Neural cell (in vitro differentiated cells): ENCODE data around the gene ADAMTSL2. TPM values are rescaled to one million over a fixed set of nuclear protein-coding genes. Genes with fewer than 3 reads are reported as not detected.

ENCODE experiments used
- H2AFZ ChIP-seq: fragments of 200-600, 300-800 bp; sonication (generic), shearing (Covaris generic); 2 replicates; pipeline ENCODE4 v1.6.0; 2014; ENCODE audit warnings: low read depth, mild to moderate bottlenecking, antibody characterized with exemption, low read length, moderate library complexity
- H3F3A ChIP-seq: fragments of 200-600 bp; shearing (Covaris generic); 2 replicates; pipeline ENCODE4 v1.6.1; 2016; ENCODE audit warnings: mild to moderate bottlenecking, moderate library complexity, mixed read lengths, antibody characterized with exemption, low read length; ENCODE audit not compliant: insufficient read depth, poor library complexity, severe bottlenecking
- H3K27ac ChIP-seq: fragments of 200-600, 300-800 bp; sonication (generic), shearing (Covaris generic); 2 replicates; pipeline ENCODE4 v1.5.1; 2014; ENCODE audit warnings: mild to moderate bottlenecking, low read length, moderate library complexity
- H3K27me3 ChIP-seq: fragments of 300-800, 200-600 bp; sonication (generic), shearing (Covaris generic); 2 replicates; pipeline ENCODE4 v1.6.0; 2014; ENCODE audit warnings: mild to moderate bottlenecking, low read depth, low read length, moderate library complexity; ENCODE audit not compliant: insufficient read depth
- H3K36me3 ChIP-seq: fragments of 300-800, 200-600 bp; sonication (generic), shearing (Covaris generic); 2 replicates; pipeline ENCODE4 v1.5.1; 2014; ENCODE audit warnings: mild to moderate bottlenecking, antibody characterized with exemption, low read length, moderate library complexity; ENCODE audit not compliant: insufficient read depth
- H3K4me2 ChIP-seq: fragments of 300-800, 200-600 bp; sonication (generic), shearing (Covaris generic); 2 replicates; pipeline ENCODE4 v1.6.0; 2014; ENCODE audit warnings: mild to moderate bottlenecking, low read length
- H3K4me3 ChIP-seq: fragments of 300-800, 200-600 bp; sonication (generic), shearing (Covaris generic); 2 replicates; pipeline ENCODE4 v1.5.1; 2014; ENCODE audit warnings: mild to moderate bottlenecking, low read length, moderate library complexity
- H3K79me2 ChIP-seq: fragments of 200-600 bp; shearing (Covaris generic); replicated peaks from 2 replicates; pipeline ENCODE4 v1.6.0; 2014; ENCODE audit warnings: mild to moderate bottlenecking, low read length, moderate library complexity; ENCODE audit not compliant: insufficient read depth
- H3K9ac ChIP-seq: fragments of 300-800, 200-600 bp; sonication (generic), shearing (Covaris generic); 2 replicates; pipeline ENCODE4 v1.6.1; 2016; ENCODE audit warnings: mild to moderate bottlenecking, low read length, mixed read lengths
- H3K9me2 ChIP-seq: fragments of 200-600 bp; shearing (Covaris generic); 2 replicates; pipeline ENCODE4 v1.6.1; 2016; ENCODE audit warnings: mild to moderate bottlenecking, low read length, mixed read lengths; ENCODE audit not compliant: insufficient read depth
- H3K9me3 ChIP-seq: fragments of 200-600, 300-800 bp; sonication (generic), shearing (Covaris generic); 2 replicates; pipeline ENCODE4 v1.6.1; 2016; ENCODE audit warnings: mild to moderate bottlenecking, mixed run types, low read length, moderate library complexity, mixed read lengths
- H4K20me1 ChIP-seq: fragments of 200-600 bp; shearing (Covaris generic); 2 replicates; pipeline ENCODE4 v1.6.1; 2016; ENCODE audit warnings: mild to moderate bottlenecking, mixed run types; ENCODE audit not compliant: insufficient read depth
- CTCF ChIP-seq: fragments of 450-650 bp; IDR thresholded peaks from 2 replicates; pipeline ENCODE4 v1.5.1; 2014; ENCODE audit warnings: antibody characterized with exemption, mild to moderate bottlenecking, moderate library complexity; ENCODE audit not compliant: poor library complexity, severe bottlenecking
- EP300 ChIP-seq: fragments of 450-650 bp; conservative IDR thresholded peaks from 2 replicates; pipeline ENCODE4 v1.6.1; 2014; ENCODE audit warnings: antibody characterized with exemption, mild to moderate bottlenecking, moderate library complexity; ENCODE audit not compliant: poor library complexity, severe bottlenecking
- EZH2 ChIP-seq: fragments of 200-600, 300-800 bp; shearing (Covaris generic), sonication (generic); IDR thresholded peaks from 2 replicates; pipeline ENCODE4 v1.6.1; 2014; ENCODE audit warnings: antibody characterized with exemption, low read length, borderline replicate concordance, mild to moderate bottlenecking; ENCODE audit not compliant: insufficient read depth, poor library complexity, severe bottlenecking
- MXI1 ChIP-seq: fragments of 450-650 bp; conservative IDR thresholded peaks from 2 replicates; pipeline ENCODE4 v1.6.1; 2014; ENCODE audit warnings: antibody characterized with exemption, mild to moderate bottlenecking; ENCODE audit not compliant: poor library complexity, severe bottlenecking
- POLR2AphosphoS5 ChIP-seq: IDR thresholded peaks from 2 replicates; pipeline ENCODE4 v1.6.1; 2012
- RAD21 ChIP-seq: fragments of 450-650 bp; conservative IDR thresholded peaks from 2 replicates; pipeline ENCODE4 v1.6.1; 2014; ENCODE audit warnings: antibody characterized with exemption, mild to moderate bottlenecking, moderate library complexity
- REST ChIP-seq: IDR thresholded peaks from 2 replicates; pipeline ENCODE4 v1.6.1; 2012; ENCODE audit warnings: borderline replicate concordance
- SMC3 ChIP-seq: fragments of 450-650 bp; conservative IDR thresholded peaks from 2 replicates; pipeline ENCODE4 v1.6.1; 2014; ENCODE audit warnings: antibody characterized with exemption, mild to moderate bottlenecking, moderate library complexity; ENCODE audit not compliant: poor library complexity
- TAF1 ChIP-seq: IDR thresholded peaks from 2 replicates; pipeline ENCODE4 v1.6.1; 2012; ENCODE audit warnings: low read depth
- polyA plus RNA-seq: library from polyadenylated mRNA; depleted of rRNA; stranded (reverse); fragments of >200 nt; gene quantifications from 2 replicates; pipeline ENCODE4 v1.2.3, GENCODE V29; 2014

ADAMTSL2 gene
- polyA plus RNA-seq, 1 donor from 2014 or later, result 0.85 TPM

- no peak overlapping the region for H3K4me3 ChIP-seq
- TF ChIP-seq REST (no peak), MXI1 (no peak), TAF1 (no peak), POLR2AphosphoS5 (no peak), SMC3 (no peak), EZH2 (no peak), CTCF (no peak), RAD21 (no peak), EP300 (no peak)
- no peak overlapping the region for H3K4me2 ChIP-seq
Measured at GRCh38 chr9:133538851-133539833, 4.6 kb downstream of the ADAMTSL2 start.

GRCh38 chr9:133539991-133540697 is 5.6 kb downstream of the ADAMTSL2 start:
- H3F3A ChIP-seq, result no peaks in the 10 kb centered on the region
- no peak overlapping the region for H3K4me3 ChIP-seq
- no peak overlapping the region for H3K9ac ChIP-seq
- no peak overlapping the region for H3K27ac ChIP-seq
- no peak overlapping the region for H2AFZ ChIP-seq
- no peaks in the 10 kb centered on the region for H3K79me2 ChIP-seq
- no peaks in the 10 kb centered on the region for H3K9me2 ChIP-seq
- no peak for TF ChIP-seq RAD21
- TF ChIP-seq MXI1, result no peak
- no peak for TF ChIP-seq EZH2
- TF ChIP-seq TAF1, result no peak
- TF ChIP-seq REST, result no peak
- TF ChIP-seq EP300, result no peak
- no peak for TF ChIP-seq CTCF
- no peak for TF ChIP-seq POLR2AphosphoS5
- no peak for TF ChIP-seq SMC3
- no peaks in the 10 kb centered on the region for H4K20me1 ChIP-seq
- no peaks in the 10 kb centered on the region for H3K27me3 ChIP-seq
- H3K4me2 ChIP-seq, result no peak overlapping the region
- no peaks in the 10 kb centered on the region for H3K36me3 ChIP-seq
- H3K9me3 ChIP-seq, result no peaks in the 10 kb centered on the region

More at GRCh38 chr9:133538851-133539833, 4.6 kb downstream of the ADAMTSL2 start:
- Histone ChIP-seq H3K27ac (no peak overlapping the region), H3K27me3 (no peaks in the 10 kb centered on the region), H4K20me1 (no peaks in the 10 kb centered on the region), H3K36me3 (no peaks in the 10 kb centered on the region), H3K9me3 (no peaks in the 10 kb centered on the region), H3F3A (no peaks in the 10 kb centered on the region), H3K9ac (no peak overlapping the region), H3K79me2 (no peaks in the 10 kb centered on the region), H2AFZ (no peak overlapping the region), H3K9me2 (no peaks in the 10 kb centered on the region)
